GM19238 (cell line): ENCODE results near the gene CELA1.

Source experiments
- DNase-seq: peaks from one replicate; pipeline ENCODE4 v3.0.0; 2011; ENCODE audit warnings: low spot score; ENCODE audit not compliant: insufficient read length

The CELA1 gene

GRCh38 chr12:51374856-51375255, 28.4 kb upstream of the CELA1 start:
- no peak for DNase-seq

- no peak for DNase-seq
These were observed 27.9 kb upstream of the CELA1 start for GRCh38 chr12:51374361-51374760.

GRCh38 chr12:51373187-51373586, 26.7 kb upstream of the CELA1 start:
- no peak for DNase-seq

GRCh38 chr12:51372021-51372420, 25.5 kb upstream of the CELA1 start:
- no peak for DNase-seq

- no peak for DNase-seq
These were observed 24.9 kb upstream of the CELA1 start for GRCh38 chr12:51371295-51371953.

GRCh38 chr12:51370667-51371066, 24.2 kb upstream of the CELA1 start:
- DNase-seq: no peak

- no peak for DNase-seq
These were observed 23.1 kb upstream of the CELA1 start for GRCh38 chr12:51369581-51369980.

- peak; percentile 99 for DNase-seq
These were observed 22.4 kb upstream of the CELA1 start for GRCh38 chr12:51368640-51369517.

- no peak for DNase-seq
These were observed 18.8 kb upstream of the CELA1 start for GRCh38 chr12:51365276-51365675.

- DNase-seq: no peak
These were observed 17.5 kb upstream of the CELA1 start for GRCh38 chr12:51364001-51364400.

GRCh38 chr12:51362747-51363342, 16.4 kb upstream of the CELA1 start:
- no peak for DNase-seq

- DNase-seq: no peak
These were observed 15.8 kb upstream of the CELA1 start for GRCh38 chr12:51362307-51362706.

- no peak for DNase-seq
These were observed 14.9 kb upstream of the CELA1 start for GRCh38 chr12:51361161-51362016.

GRCh38 chr12:51360315-51360714, 13.8 kb upstream of the CELA1 start:
- no peak for DNase-seq

- DNase-seq: no peak
These were observed 13.4 kb upstream of the CELA1 start for GRCh38 chr12:51359851-51360250.

GRCh38 chr12:51358496-51358895, 12.0 kb upstream of the CELA1 start:
- DNase-seq: no peak

GRCh38 chr12:51357374-51358047, 11.0 kb upstream of the CELA1 start:
- no peak for DNase-seq

GRCh38 chr12:51351913-51352532, 5.5 kb upstream of the CELA1 start:
- no peak for DNase-seq

- DNase-seq: no peak
These were observed 2.5 kb upstream of the CELA1 start for GRCh38 chr12:51349026-51349425.

GRCh38 chr12:51348116-51348515, 1.6 kb upstream of the CELA1 start:
- DNase-seq: no peak
